Measurements from ENCODE around the gene NDUFB4. TPM values are rescaled to one million over a fixed set of nuclear protein-coding genes. Genes with fewer than 3 reads are reported as not detected.

Gene NDUFB4
- total and polyA plus RNA-seq, 7 donors, result 297 to 542 (median 323) TPM

- intact Hi-C loops (cut with DNase I), result no loop called here
- no peaks in the 10 kb centered on the region for H3K27me3 ChIP-seq (ENCODE audit: insufficient read depth in 3 of 3, low read length in 2 of 3)
- DNase-seq (no peak), ATAC-seq (no peak)
- H3K9me3 ChIP-seq, result no peaks in the 10 kb centered on the region
- no peaks in the 10 kb centered on the region for H3K36me3 ChIP-seq (ENCODE audit: insufficient read depth in 1 of 2, low read depth in 1 of 2)
- no peak overlapping the region for H3K4me3 ChIP-seq
- H3K4me1 ChIP-seq, result no peaks in the 10 kb centered on the region
- 42 to 61% (median 60%) methylated on average over 2 of the region's 2 CpGs for WGBS, 3 donors
- H3K27ac ChIP-seq, result no peak overlapping the region
- no peak for TF ChIP-seq CTCF (IDR thresholded peaks at IDR 0.05)
Observed at GRCh38 chr3:120572027-120572426, 24.1 kb upstream of the NDUFB4 start.

- H3K9me3 ChIP-seq, result no peaks in the 10 kb centered on the region
- 58 to 70% (median 60%) methylated on average over 3 of the region's 3 CpGs for WGBS, 3 donors
- H3K4me1 ChIP-seq, result no peaks in the 10 kb centered on the region
- TF ChIP-seq CTCF (IDR thresholded peaks at IDR 0.05), result no peak
- ATAC-seq, result no peak
- no peaks in the 10 kb centered on the region for H3K27me3 ChIP-seq (ENCODE audit: insufficient read depth in 3 of 3, low read length in 2 of 3)
- DNase-seq, result no peak
- intact Hi-C loops (cut with DNase I), result no loop called here
- no peak overlapping the region for H3K4me3 ChIP-seq
- no peak overlapping the region for H3K27ac ChIP-seq
- H3K36me3 ChIP-seq (ENCODE audit: insufficient read depth in 1 of 2, low read depth in 1 of 2), result no peaks in the 10 kb centered on the region
Observed at GRCh38 chr3:120587332-120587975, 8.7 kb upstream of the NDUFB4 start.

- TF ChIP-seq CTCF (IDR thresholded peaks at IDR 0.05), result no peak
- Histone ChIP-seq H3K27me3 (ENCODE audit: insufficient read depth in 3 of 3, low read length in 2 of 3) (no peaks in the 10 kb centered on the region), H3K27ac (peak overlapping the region; percentile 81), H3K36me3 (ENCODE audit: insufficient read depth in 1 of 2, low read depth in 1 of 2) (peaks cover 12 to 30% of the 10 kb centered on the region in 2 donors), H3K4me3 (peak overlapping the region; percentile 71), H3K4me1 (peaks cover 28% of the 10 kb centered on the region), H3K9me3 (no peaks in the 10 kb centered on the region)
- intact Hi-C loops (cut with DNase I), result loop anchor here (5.0 kb wide), 1 partner anchor 147 kb away; the partner anchor contains the start of genes GTF2E1 (in 2 of the 2) and RABL3 (in 2 of the 2)
- no peak for ATAC-seq
- 2 to 5% (median 3%) methylated on average over 4 of the region's 4 CpGs for WGBS, 3 donors
- DNase-seq, result no peak
Observed at GRCh38 chr3:120595788-120596115, 384 bp upstream of the NDUFB4 start.

GRCh38 chr3:120596853-120597223 is 702 bp downstream of the NDUFB4 start:
- Histone ChIP-seq H3K36me3 (ENCODE audit: insufficient read depth in 1 of 2, low read depth in 1 of 2) (peaks cover 12 to 41% of the 10 kb centered on the region in 2 donors), H3K27me3 (ENCODE audit: insufficient read depth in 3 of 3, low read length in 2 of 3) (no peaks in the 10 kb centered on the region), H3K4me3 (peak overlapping the region; percentile 71), H3K4me1 (peaks cover 28% of the 10 kb centered on the region), H3K9me3 (no peaks in the 10 kb centered on the region), H3K27ac (peak overlapping the region; percentile 81)
- WGBS, 3 donors, result 17 to 23% (median 20%) methylated on average over 3 of the region's 3 CpGs
- no peak for TF ChIP-seq CTCF (IDR thresholded peaks at IDR 0.05)
- DNase-seq (no peak), ATAC-seq (no peak)
- intact Hi-C loops (cut with DNase I), result loop anchor here (5.0 kb wide), 1 partner anchor 145 kb away; the partner anchor contains the start of genes GTF2E1 (in 2 of the 2) and RABL3 (in 2 of the 2)

Data from psoas muscle (tissue), 8 donors.